ENCODE results near the gene FAF2.

The FAF2 gene

DNA sequence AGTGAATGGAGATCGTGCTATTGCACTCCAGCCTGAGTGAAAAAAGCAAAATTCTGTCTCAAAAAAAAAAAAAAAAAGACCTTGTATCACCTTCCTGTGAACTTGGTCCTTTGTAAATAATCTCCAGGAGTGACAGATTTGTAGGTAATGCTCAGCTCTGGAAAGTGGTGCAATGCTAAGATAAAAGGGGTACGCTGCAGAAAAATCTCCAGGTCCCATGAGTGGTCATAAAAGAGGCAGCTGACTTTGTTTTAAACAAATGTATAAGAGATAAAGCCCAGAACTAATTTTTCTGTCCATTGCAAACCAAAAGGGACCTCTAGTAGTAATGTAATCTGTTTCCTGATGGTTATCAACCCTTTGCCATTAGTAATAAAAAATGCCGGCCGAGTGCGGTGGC is 55.3 kb downstream of the FAF2 start:
- Histone ChIP-seq H3K4me1 (ENCODE audit: control insufficient read depth, insufficient read depth, low read length, unreplicated experiment) (peaks cover 19% of the 10 kb centered on the region), H2AFZ (ENCODE audit: low read length, unreplicated experiment) (no peak overlapping the region), H3K27ac (ENCODE audit: low read depth, low read length) (no peak overlapping the region), H3K27me3 (ENCODE audit: insufficient read depth, low read length) (no peaks in the 10 kb centered on the region), H3K79me2 (ENCODE audit: control insufficient read depth, insufficient read depth, low read length, unreplicated experiment) (peaks cover 4% of the 10 kb centered on the region), H3K4me3 (ENCODE audit: low read depth, low read length) (no peak overlapping the region), H3K36me3 (ENCODE audit: insufficient read depth, low read length) (peaks cover 37% of the 10 kb centered on the region)

- Histone ChIP-seq H3K79me2 (ENCODE audit: control insufficient read depth, insufficient read depth, low read length, unreplicated experiment) (no peaks in the 10 kb centered on the region), H3K36me3 (ENCODE audit: insufficient read depth, low read length) (peaks cover 22% of the 10 kb centered on the region), H3K27ac (ENCODE audit: low read depth, low read length) (no peak overlapping the region), H3K27me3 (ENCODE audit: insufficient read depth, low read length) (no peaks in the 10 kb centered on the region), H2AFZ (ENCODE audit: low read length, unreplicated experiment) (no peak overlapping the region), H3K4me1 (ENCODE audit: control insufficient read depth, insufficient read depth, low read length, unreplicated experiment) (no peaks in the 10 kb centered on the region), H3K4me3 (ENCODE audit: low read depth, low read length) (no peak overlapping the region)
Observed at GRCh38 chr5:176507911-176508310, 59.7 kb downstream of the FAF2 start.

DNA sequence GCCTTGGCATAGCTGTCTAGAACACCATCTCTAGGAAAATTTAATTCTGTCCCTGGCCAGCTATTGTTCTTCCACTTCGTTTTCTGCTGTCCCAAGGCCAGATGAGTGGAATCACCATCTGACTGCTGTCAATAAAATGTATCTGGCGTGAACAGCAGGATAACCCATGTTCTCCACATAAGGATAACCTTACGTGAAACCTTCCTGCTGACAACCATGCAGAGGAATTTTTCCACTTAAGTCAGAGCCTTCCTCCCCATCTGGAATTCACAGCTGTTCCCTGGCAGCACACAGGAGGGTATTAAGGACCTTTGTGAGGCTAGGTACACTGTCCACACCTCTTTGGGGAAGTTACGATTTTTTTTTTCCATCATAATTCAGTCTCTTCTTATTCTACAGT is 60.4 kb downstream of the FAF2 start:
- H3K4me1 ChIP-seq (ENCODE audit: control insufficient read depth, insufficient read depth, low read length, unreplicated experiment): no peaks in the 10 kb centered on the region
- no peak overlapping the region for H3K4me3 ChIP-seq (ENCODE audit: low read depth, low read length)
- H3K27me3 ChIP-seq (ENCODE audit: insufficient read depth, low read length): no peaks in the 10 kb centered on the region
- H3K79me2 ChIP-seq (ENCODE audit: control insufficient read depth, insufficient read depth, low read length, unreplicated experiment): no peaks in the 10 kb centered on the region
- no peak overlapping the region for H3K27ac ChIP-seq (ENCODE audit: low read depth, low read length)
- H2AFZ ChIP-seq (ENCODE audit: low read length, unreplicated experiment): no peak overlapping the region
- H3K36me3 ChIP-seq (ENCODE audit: insufficient read depth, low read length): peaks cover 22% of the 10 kb centered on the region

- Histone ChIP-seq H3K36me3 (ENCODE audit: insufficient read depth, low read length) (peaks cover 8% of the 10 kb centered on the region; the same call in 1 of the 2 replicates), H3K4me1 (ENCODE audit: control insufficient read depth, insufficient read depth, low read length, unreplicated experiment) (no peaks in the 10 kb centered on the region), H3K27ac (ENCODE audit: low read depth, low read length) (no peak overlapping the region), H3K4me3 (ENCODE audit: low read depth, low read length) (no peak overlapping the region), H2AFZ (ENCODE audit: low read length, unreplicated experiment) (no peak overlapping the region), H3K27me3 (ENCODE audit: insufficient read depth, low read length) (no peaks in the 10 kb centered on the region), H3K79me2 (ENCODE audit: control insufficient read depth, insufficient read depth, low read length, unreplicated experiment) (no peaks in the 10 kb centered on the region)
Observed at GRCh38 chr5:176513788-176514187, 65.6 kb downstream of the FAF2 start.

DNA sequence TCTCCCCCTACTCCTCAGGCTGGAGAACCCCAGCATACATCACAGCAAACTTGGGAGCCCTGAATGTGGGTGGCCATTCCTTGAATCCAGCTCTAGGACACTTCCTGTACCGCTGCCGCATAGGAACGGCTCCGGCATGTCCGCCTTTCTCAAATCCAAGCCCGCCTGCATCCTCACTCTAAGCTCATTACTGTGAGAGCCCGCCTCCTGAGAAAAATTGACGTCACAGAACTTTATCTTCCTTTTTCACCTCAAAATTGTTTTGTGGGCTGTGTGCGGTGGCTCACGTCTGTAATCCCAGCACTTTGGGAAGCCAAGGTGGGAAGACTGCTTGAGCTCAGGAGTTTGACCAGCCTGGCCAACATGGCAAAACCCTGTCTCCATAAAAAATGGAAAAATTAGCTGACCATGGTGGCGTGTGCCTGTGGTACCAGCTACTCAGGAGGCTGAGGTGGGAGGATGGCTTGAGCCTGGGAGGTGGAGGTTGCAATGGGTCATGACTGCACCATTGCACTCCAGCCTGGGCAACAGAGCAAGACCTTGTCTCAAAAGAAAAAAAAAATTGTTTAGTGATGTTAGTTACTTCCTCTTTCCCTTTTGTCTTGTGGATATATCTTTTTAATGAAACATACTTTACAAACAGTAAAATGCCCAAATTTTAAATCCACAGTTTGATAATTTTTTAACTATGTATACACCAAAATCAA is 66.2 kb downstream of the FAF2 start:
- no peak overlapping the region for H3K27ac ChIP-seq (ENCODE audit: low read depth, low read length)
- no peak overlapping the region for H2AFZ ChIP-seq (ENCODE audit: low read length, unreplicated experiment)
- H3K27me3 ChIP-seq (ENCODE audit: insufficient read depth, low read length): no peaks in the 10 kb centered on the region
- no peak overlapping the region for H3K4me3 ChIP-seq (ENCODE audit: low read depth, low read length)
- no peaks in the 10 kb centered on the region for H3K79me2 ChIP-seq (ENCODE audit: control insufficient read depth, insufficient read depth, low read length, unreplicated experiment)
- H3K36me3 ChIP-seq (ENCODE audit: insufficient read depth, low read length): peaks cover 3% of the 10 kb centered on the region; the same call in 1 of the 2 replicates
- H3K4me1 ChIP-seq (ENCODE audit: control insufficient read depth, insufficient read depth, low read length, unreplicated experiment): no peaks in the 10 kb centered on the region

DNA sequence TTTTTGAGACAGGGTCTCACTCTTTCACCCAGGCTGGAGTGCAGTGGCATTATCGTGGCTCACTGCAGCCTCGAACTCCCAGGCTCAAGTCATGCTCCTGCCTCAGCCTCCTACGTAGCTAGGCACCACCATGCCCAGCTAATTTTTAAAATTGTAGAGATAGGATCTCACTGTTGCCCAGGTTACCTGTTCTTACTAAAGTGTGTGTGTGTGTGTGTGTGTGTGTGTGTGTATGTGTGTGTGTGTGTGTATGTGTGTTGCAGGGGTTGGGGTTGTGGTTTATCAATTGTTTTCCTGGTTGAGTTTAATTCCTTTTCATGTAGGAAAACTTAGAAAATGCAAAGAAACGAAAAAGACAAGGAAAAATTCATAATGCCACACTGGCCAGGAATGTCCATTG is 67.2 kb downstream of the FAF2 start:
- Histone ChIP-seq H2AFZ (ENCODE audit: low read length, unreplicated experiment) (no peak overlapping the region), H3K27ac (ENCODE audit: low read depth, low read length) (no peak overlapping the region), H3K36me3 (ENCODE audit: insufficient read depth, low read length) (no peaks in the 10 kb centered on the region), H3K4me1 (ENCODE audit: control insufficient read depth, insufficient read depth, low read length, unreplicated experiment) (no peaks in the 10 kb centered on the region), H3K79me2 (ENCODE audit: control insufficient read depth, insufficient read depth, low read length, unreplicated experiment) (no peaks in the 10 kb centered on the region), H3K27me3 (ENCODE audit: insufficient read depth, low read length) (no peaks in the 10 kb centered on the region), H3K4me3 (ENCODE audit: low read depth, low read length) (no peak overlapping the region)

DNA sequence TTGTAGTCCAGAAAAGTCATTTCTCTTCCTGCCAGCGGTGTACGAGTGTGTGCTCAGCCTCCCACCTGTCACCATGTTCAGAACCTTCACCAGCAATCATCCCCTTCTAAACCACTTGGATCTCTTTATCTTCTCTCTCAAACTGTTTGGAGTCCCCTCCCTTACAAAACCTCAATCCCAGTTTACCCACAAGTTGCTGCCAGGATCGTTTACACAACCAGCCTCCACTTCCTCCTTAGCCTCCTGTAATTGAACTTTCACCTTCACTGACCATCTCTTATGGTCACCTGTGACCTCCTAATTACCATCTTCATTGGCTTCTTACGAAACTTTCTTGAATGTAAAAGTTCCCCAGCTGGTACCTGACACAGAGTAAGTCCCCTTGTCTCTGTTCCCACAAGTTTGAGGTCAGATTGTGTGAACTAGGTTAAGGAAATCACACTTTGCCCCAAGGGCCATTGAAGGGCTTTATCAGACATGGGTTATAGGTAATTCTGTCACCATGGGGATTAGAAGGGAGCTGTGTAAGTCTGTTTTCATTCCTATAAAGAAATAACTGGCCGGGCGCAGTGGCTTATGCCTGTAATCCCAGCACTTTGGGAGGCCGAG is 69.0 kb downstream of the FAF2 start:
- H2AFZ ChIP-seq (ENCODE audit: low read length, unreplicated experiment): no peak overlapping the region
- H3K4me1 ChIP-seq (ENCODE audit: control insufficient read depth, insufficient read depth, low read length, unreplicated experiment): no peaks in the 10 kb centered on the region
- H3K27ac ChIP-seq (ENCODE audit: low read depth, low read length): no peak overlapping the region
- no peak overlapping the region for H3K4me3 ChIP-seq (ENCODE audit: low read depth, low read length)
- H3K79me2 ChIP-seq (ENCODE audit: control insufficient read depth, insufficient read depth, low read length, unreplicated experiment): no peaks in the 10 kb centered on the region
- H3K36me3 ChIP-seq (ENCODE audit: insufficient read depth, low read length): no peaks in the 10 kb centered on the region
- no peaks in the 10 kb centered on the region for H3K27me3 ChIP-seq (ENCODE audit: insufficient read depth, low read length)

DNA sequence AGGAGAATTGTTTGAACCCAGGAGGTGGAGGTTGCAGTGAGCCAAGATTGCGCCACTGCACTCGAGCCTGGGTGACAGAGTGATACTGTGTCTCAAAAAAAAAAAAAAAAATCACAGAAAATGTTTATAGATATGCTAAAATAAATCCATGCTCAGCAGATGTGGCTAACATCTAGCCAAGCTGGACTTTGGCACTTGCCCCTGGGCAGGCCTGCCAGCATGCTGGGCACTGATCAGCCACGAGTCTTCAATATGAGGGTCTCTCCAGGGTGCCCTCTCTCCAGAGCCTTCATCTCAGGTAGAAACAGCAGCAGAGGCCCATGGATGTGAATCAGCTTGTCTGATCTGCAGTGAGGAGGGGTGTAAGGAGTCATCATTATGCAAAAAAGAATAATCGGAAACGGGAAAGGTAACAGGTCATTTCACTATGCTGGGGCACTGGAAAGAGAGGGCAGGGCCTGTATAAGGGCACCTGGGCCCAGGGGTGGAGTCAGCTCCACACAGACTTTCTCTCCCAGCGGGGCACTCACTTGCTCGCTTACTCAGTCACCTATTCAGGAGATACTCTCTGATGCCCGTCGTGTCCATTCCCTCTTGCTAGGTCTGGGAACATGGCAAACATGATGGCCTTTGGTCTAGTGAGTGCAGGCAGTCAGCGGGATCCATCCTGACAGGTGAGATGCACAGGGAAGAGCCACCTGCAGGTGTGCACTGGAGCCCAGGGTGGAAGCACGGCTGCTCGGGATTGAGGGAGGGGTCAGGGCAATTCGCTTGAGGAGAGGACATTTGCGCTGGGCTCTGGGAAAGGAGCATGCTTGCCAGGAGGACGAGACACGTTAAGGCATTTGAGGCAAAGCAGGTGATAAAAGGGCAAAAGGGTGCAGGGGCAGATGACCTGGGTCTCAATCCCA is 71.9 kb downstream of the FAF2 start:
- H3K36me3 ChIP-seq (ENCODE audit: insufficient read depth, low read length): no peaks in the 10 kb centered on the region
- no peaks in the 10 kb centered on the region for H3K27me3 ChIP-seq (ENCODE audit: insufficient read depth, low read length)
- H3K4me1 ChIP-seq (ENCODE audit: control insufficient read depth, insufficient read depth, low read length, unreplicated experiment): no peaks in the 10 kb centered on the region
- no peak overlapping the region for H3K4me3 ChIP-seq (ENCODE audit: low read depth, low read length)
- no peaks in the 10 kb centered on the region for H3K79me2 ChIP-seq (ENCODE audit: control insufficient read depth, insufficient read depth, low read length, unreplicated experiment)
- no peak overlapping the region for H3K27ac ChIP-seq (ENCODE audit: low read depth, low read length)
- H2AFZ ChIP-seq (ENCODE audit: low read length, unreplicated experiment): no peak overlapping the region

DNA sequence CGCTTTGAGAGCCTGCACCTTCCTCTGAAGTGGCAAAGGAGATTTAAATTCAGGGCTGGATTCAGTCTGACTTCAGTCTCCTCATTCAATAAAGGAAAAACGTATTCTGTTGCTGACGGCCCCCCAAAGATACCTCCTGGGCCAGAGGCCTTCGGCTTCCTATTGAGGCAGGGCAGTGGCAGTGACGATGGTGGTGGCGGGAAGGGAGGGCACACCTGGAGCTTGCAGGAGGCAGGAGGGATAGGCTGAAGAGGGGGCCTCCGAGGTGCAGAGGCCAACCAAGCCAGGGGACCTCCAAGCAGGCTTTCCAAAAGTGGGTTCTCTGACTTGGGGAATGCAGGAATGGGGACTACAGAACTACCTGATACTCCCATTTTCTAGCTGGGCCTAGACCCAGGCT is 73.1 kb downstream of the FAF2 start:
- H3K36me3 ChIP-seq (ENCODE audit: insufficient read depth, low read length): no peaks in the 10 kb centered on the region
- no peaks in the 10 kb centered on the region for H3K4me1 ChIP-seq (ENCODE audit: control insufficient read depth, insufficient read depth, low read length, unreplicated experiment)
- no peak overlapping the region for H3K4me3 ChIP-seq (ENCODE audit: low read depth, low read length)
- no peaks in the 10 kb centered on the region for H3K79me2 ChIP-seq (ENCODE audit: control insufficient read depth, insufficient read depth, low read length, unreplicated experiment)
- no peaks in the 10 kb centered on the region for H3K27me3 ChIP-seq (ENCODE audit: insufficient read depth, low read length)
- no peak overlapping the region for H2AFZ ChIP-seq (ENCODE audit: low read length, unreplicated experiment)
- H3K27ac ChIP-seq (ENCODE audit: low read depth, low read length): no peak overlapping the region

- no peaks in the 10 kb centered on the region for H3K4me1 ChIP-seq (ENCODE audit: control insufficient read depth, insufficient read depth, low read length, unreplicated experiment)
- no peaks in the 10 kb centered on the region for H3K36me3 ChIP-seq (ENCODE audit: insufficient read depth, low read length)
- H2AFZ ChIP-seq (ENCODE audit: low read length, unreplicated experiment): no peak overlapping the region
- H3K27me3 ChIP-seq (ENCODE audit: insufficient read depth, low read length): no peaks in the 10 kb centered on the region
- H3K27ac ChIP-seq (ENCODE audit: low read depth, low read length): no peak overlapping the region
- H3K79me2 ChIP-seq (ENCODE audit: control insufficient read depth, insufficient read depth, low read length, unreplicated experiment): no peaks in the 10 kb centered on the region
- no peak overlapping the region for H3K4me3 ChIP-seq (ENCODE audit: low read depth, low read length)
Observed at GRCh38 chr5:176521699-176522263, 73.6 kb downstream of the FAF2 start.
